H1 (cell line): ENCODE results near the gene CDCP1. TPM values are rescaled to one million over a fixed set of nuclear protein-coding genes. Genes with fewer than 3 reads are reported as not detected.

Experiments used
- RBBP5 ChIP-seq: IDR thresholded peaks from 2 replicates; pipeline ENCODE4 v1.7.1; 2012; ENCODE audit warnings: low read depth, mild to moderate bottlenecking, inconsistent platforms, low read length, moderate library complexity, borderline replicate concordance
- SIRT6 ChIP-seq: IDR thresholded peaks from one replicate; pipeline ENCODE4 v1.7.1; 2012; ENCODE audit warnings: low read length, inconsistent platforms
- SUZ12 ChIP-seq: fragments of 200-600 bp; sonication (generic); IDR thresholded peaks from 2 replicates; pipeline ENCODE4 v1.6.1; 2012; ENCODE audit warnings: mild to moderate bottlenecking, inconsistent platforms, low read length, moderate library complexity, mixed read lengths
- polyA plus RNA-seq, 7 experiments: library from polyadenylated mRNA; depleted of rRNA in 3 of 7; stranded (reverse) in 5 of 7; unstranded in 2 of 7; fragments of >200 nt in 5 of 7; fragments of 200-250 nt in 2 of 7; gene quantifications; 1 replicate in 5 of 7; 2 replicates in 1 of 7; 4 replicates in 1 of 7; pipeline versions ENCODE4 v1.2.1 to v1.2.3, GENCODE V29; 2011 to 2013; ENCODE audit warnings: missing spikeins in 2 of 7, mixed read lengths in 2 of 7
- total RNA-seq: library from RNA; stranded (reverse); fragmentation: NEBNext Ultra II Directional; extraction: Animal tissue kit (Norgen Biotek cat#: 25700); gene quantifications from 2 replicates; pipeline ENCODE4 v1.2.1, GENCODE V29; 2021
- TF ChIP-seq, protein P1 (sequence below): fragments of 300-600 bp; sonication (generic); IDR thresholded peaks from 2 replicates; pipeline ENCODE4 v1.7.1; 2012; ENCODE audit warnings: low read length, moderate library complexity, mild to moderate bottlenecking, inconsistent platforms; ENCODE audit not compliant: insufficient replicate concordance

CDCP1 gene
- total and polyA plus RNA-seq, 2 of the 8 experiments (the other 6 are each of a cell fraction or from before 2014, with no cell fraction given) = 10.0 to 23.3 TPM

DNA sequence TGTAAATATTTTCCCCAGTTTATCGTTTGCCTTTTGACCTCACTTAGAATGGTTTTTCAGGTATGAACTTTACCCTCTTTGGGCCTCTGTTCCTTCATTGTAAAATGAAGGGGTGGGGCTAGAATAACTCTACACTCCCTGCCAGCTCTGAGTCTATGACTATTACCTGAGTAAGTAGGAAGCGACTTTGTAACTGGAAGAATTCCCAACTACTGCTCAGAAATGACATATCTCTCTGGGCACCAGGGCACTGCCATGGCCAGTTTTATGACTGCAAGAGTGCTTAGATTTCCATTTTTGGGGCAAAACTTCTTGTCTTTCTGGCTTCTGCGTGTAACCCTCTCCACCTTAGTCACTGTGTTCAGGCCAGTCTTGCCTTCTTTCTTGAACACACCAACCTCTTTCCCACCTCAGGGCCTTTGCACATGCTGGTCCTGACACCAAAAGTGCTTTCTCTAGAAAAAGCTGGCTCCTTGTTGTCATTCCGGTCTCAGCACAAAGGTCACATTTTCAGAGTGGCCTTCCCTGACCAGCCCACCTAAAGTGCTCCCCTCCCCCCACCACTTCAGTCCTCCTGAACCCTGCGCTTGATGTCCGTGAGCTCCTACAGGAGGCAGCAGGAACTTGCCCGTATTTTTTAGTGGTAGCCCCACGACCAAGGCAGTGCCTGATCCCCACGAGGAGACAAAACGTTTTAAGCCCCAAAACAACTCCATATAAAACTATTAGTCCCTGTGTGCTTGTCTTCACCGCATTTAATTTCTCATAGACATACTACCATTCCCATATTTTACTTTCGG lies 25.6 kb downstream of the CDCP1 start (continued):
- TF ChIP-seq, protein P1, sequence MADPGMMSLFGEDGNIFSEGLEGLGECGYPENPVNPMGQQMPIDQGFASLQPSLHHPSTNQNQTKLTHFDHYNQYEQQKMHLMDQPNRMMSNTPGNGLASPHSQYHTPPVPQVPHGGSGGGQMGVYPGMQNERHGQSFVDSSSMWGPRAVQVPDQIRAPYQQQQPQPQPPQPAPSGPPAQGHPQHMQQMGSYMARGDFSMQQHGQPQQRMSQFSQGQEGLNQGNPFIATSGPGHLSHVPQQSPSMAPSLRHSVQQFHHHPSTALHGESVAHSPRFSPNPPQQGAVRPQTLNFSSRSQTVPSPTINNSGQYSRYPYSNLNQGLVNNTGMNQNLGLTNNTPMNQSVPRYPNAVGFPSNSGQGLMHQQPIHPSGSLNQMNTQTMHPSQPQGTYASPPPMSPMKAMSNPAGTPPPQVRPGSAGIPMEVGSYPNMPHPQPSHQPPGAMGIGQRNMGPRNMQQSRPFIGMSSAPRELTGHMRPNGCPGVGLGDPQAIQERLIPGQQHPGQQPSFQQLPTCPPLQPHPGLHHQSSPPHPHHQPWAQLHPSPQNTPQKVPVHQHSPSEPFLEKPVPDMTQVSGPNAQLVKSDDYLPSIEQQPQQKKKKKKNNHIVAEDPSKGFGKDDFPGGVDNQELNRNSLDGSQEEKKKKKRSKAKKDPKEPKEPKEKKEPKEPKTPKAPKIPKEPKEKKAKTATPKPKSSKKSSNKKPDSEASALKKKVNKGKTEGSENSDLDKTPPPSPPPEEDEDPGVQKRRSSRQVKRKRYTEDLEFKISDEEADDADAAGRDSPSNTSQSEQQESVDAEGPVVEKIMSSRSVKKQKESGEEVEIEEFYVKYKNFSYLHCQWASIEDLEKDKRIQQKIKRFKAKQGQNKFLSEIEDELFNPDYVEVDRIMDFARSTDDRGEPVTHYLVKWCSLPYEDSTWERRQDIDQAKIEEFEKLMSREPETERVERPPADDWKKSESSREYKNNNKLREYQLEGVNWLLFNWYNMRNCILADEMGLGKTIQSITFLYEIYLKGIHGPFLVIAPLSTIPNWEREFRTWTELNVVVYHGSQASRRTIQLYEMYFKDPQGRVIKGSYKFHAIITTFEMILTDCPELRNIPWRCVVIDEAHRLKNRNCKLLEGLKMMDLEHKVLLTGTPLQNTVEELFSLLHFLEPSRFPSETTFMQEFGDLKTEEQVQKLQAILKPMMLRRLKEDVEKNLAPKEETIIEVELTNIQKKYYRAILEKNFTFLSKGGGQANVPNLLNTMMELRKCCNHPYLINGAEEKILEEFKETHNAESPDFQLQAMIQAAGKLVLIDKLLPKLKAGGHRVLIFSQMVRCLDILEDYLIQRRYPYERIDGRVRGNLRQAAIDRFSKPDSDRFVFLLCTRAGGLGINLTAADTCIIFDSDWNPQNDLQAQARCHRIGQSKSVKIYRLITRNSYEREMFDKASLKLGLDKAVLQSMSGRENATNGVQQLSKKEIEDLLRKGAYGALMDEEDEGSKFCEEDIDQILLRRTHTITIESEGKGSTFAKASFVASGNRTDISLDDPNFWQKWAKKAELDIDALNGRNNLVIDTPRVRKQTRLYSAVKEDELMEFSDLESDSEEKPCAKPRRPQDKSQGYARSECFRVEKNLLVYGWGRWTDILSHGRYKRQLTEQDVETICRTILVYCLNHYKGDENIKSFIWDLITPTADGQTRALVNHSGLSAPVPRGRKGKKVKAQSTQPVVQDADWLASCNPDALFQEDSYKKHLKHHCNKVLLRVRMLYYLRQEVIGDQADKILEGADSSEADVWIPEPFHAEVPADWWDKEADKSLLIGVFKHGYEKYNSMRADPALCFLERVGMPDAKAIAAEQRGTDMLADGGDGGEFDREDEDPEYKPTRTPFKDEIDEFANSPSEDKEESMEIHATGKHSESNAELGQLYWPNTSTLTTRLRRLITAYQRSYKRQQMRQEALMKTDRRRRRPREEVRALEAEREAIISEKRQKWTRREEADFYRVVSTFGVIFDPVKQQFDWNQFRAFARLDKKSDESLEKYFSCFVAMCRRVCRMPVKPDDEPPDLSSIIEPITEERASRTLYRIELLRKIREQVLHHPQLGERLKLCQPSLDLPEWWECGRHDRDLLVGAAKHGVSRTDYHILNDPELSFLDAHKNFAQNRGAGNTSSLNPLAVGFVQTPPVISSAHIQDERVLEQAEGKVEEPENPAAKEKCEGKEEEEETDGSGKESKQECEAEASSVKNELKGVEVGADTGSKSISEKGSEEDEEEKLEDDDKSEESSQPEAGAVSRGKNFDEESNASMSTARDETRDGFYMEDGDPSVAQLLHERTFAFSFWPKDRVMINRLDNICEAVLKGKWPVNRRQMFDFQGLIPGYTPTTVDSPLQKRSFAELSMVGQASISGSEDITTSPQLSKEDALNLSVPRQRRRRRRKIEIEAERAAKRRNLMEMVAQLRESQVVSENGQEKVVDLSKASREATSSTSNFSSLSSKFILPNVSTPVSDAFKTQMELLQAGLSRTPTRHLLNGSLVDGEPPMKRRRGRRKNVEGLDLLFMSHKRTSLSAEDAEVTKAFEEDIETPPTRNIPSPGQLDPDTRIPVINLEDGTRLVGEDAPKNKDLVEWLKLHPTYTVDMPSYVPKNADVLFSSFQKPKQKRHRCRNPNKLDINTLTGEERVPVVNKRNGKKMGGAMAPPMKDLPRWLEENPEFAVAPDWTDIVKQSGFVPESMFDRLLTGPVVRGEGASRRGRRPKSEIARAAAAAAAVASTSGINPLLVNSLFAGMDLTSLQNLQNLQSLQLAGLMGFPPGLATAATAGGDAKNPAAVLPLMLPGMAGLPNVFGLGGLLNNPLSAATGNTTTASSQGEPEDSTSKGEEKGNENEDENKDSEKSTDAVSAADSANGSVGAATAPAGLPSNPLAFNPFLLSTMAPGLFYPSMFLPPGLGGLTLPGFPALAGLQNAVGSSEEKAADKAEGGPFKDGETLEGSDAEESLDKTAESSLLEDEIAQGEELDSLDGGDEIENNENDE = no peak
- TF ChIP-seq SUZ12 (no peak), SIRT6 (no peak), RBBP5 (no peak)
